ENCODE measurements around the gene WWC2. TPM values are rescaled to one million over a fixed set of nuclear protein-coding genes. Genes with fewer than 3 reads are reported as not detected.

Gene WWC2
- total RNA-seq: 0.27 and 0.32 TPM in 2 replicates

- intact Hi-C loops (cut with micrococcal nuclease): loop anchor here (1.0 to 10.0 kb wide), 4 partner anchors 163 to 1916 kb away; partner anchors contain the start of genes CDKN2AIP and HELT
These were observed at the start of gene WWC2 for GRCh38 chr4:183098723-183099536. Gene WWC2, plus strand, starts transcription at chr4:183099257. Its CDS starts 235 bp downstream, at chr4:183099492.

- intact Hi-C loops (cut with micrococcal nuclease): no loop called here
These were observed 45.4 kb upstream of the WWC2 start for GRCh38 chr4:183053681-183054080.

- intact Hi-C loops (cut with micrococcal nuclease): no loop called here
These were observed 41.8 kb upstream of the WWC2 start for GRCh38 chr4:183057255-183057654.

- intact Hi-C loops (cut with micrococcal nuclease): no loop called here
These were observed 39.3 kb upstream of the WWC2 start for GRCh38 chr4:183059797-183060196.

- intact Hi-C loops (cut with micrococcal nuclease): no loop called here
These were observed 30.6 kb upstream of the WWC2 start for GRCh38 chr4:183068502-183068901.

GRCh38 chr4:183071222-183071621 is 27.8 kb upstream of the WWC2 start:
- intact Hi-C loops (cut with micrococcal nuclease): no loop called here

- intact Hi-C loops (cut with micrococcal nuclease): loop anchor here (2.0 kb wide), 1 partner anchor 335 kb away; no protein-coding TSS in a partner anchor
These were observed 26.9 kb upstream of the WWC2 start for GRCh38 chr4:183072176-183072575.

- intact Hi-C loops (cut with micrococcal nuclease): loop anchor here (1.0 to 2.0 kb wide), 4 partner anchors 135 to 333 kb away; no protein-coding TSS in a partner anchor
These were observed 25.3 kb upstream of the WWC2 start for GRCh38 chr4:183073838-183074145.

GRCh38 chr4:183074288-183074990 is 24.6 kb upstream of the WWC2 start:
- intact Hi-C loops (cut with micrococcal nuclease): no loop called here

GRCh38 chr4:183078634-183079033 is 20.4 kb upstream of the WWC2 start:
- intact Hi-C loops (cut with micrococcal nuclease): no loop called here

GRCh38 chr4:183080372-183081115 is 18.5 kb upstream of the WWC2 start:
- intact Hi-C loops (cut with micrococcal nuclease): no loop called here

GRCh38 chr4:183081116-183081469 is 18.0 kb upstream of the WWC2 start:
- intact Hi-C loops (cut with micrococcal nuclease): no loop called here

GRCh38 chr4:183082053-183082452 is 17.0 kb upstream of the WWC2 start:
- intact Hi-C loops (cut with micrococcal nuclease): no loop called here

GRCh38 chr4:183094393-183095198 is 4.5 kb upstream of the WWC2 start:
- intact Hi-C loops (cut with micrococcal nuclease): loop anchor here (5.0 to 10.0 kb wide), 3 partner anchors 300 to 1920 kb away; partner anchors contain the start of genes CDKN2AIP and HELT

- intact Hi-C loops (cut with micrococcal nuclease): loop anchor here (5.0 to 10.0 kb wide), 3 partner anchors 300 to 1920 kb away; partner anchors contain the start of genes CDKN2AIP and HELT
These were observed 3.9 kb upstream of the WWC2 start for GRCh38 chr4:183095199-183095512.

GRCh38 chr4:183096276-183096965 is 2.6 kb upstream of the WWC2 start:
- intact Hi-C loops (cut with micrococcal nuclease): loop anchor here (5.0 to 10.0 kb wide), 3 partner anchors 298 to 1918 kb away; partner anchors contain the start of genes CDKN2AIP and HELT

GRCh38 chr4:183097231-183098018 is 1.6 kb upstream of the WWC2 start:
- intact Hi-C loops (cut with micrococcal nuclease): loop anchor here (5.0 to 10.0 kb wide), 3 partner anchors 297 to 1917 kb away; partner anchors contain the start of genes CDKN2AIP and HELT

GRCh38 chr4:183098019-183098722 is 886 bp upstream of the WWC2 start:
- intact Hi-C loops (cut with micrococcal nuclease): loop anchor here (5.0 to 10.0 kb wide), 3 partner anchors 297 to 1917 kb away; partner anchors contain the start of genes CDKN2AIP and HELT
